Measurements from ENCODE around the gene IRF2BP1. TPM values are rescaled to one million over a fixed set of nuclear protein-coding genes. Genes with fewer than 3 reads are reported as not detected.
A peak's percentile ranks its signal among the peaks of the same experiment; 100 is the strongest.

Gene IRF2BP1
- total RNA-seq, 1 donor from 2014 or later, result 18.8 TPM

DNA sequence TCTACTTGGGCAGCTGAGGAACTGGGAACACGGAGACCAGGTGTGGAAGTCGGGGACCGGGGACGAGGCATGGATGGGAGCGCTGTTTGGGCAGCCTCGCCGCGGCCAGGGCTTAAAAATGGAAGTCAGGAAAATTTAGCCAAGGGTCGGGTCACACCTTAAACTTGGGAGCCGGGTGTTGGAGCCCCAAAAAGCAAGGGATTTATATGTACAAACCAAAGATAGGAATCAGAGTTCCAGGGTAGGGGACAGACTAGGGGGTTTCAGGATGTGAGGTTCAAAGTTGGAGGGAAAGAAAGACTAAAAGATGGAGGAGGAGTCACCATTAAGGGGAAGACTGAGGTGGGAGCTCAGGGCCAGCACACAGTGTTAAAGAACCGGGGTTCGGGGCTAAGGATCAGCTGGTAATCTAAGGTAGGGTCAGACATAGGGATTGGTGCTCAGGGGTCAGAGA, 21.3 kb downstream of the IRF2BP1 start:
- no peak overlapping the region for H3K27ac Mint-ChIP-seq (ENCODE audit: unreplicated experiment)
- no peak overlapping the region for H3K9ac ChIP-seq (ENCODE audit: low read length)

DNA sequence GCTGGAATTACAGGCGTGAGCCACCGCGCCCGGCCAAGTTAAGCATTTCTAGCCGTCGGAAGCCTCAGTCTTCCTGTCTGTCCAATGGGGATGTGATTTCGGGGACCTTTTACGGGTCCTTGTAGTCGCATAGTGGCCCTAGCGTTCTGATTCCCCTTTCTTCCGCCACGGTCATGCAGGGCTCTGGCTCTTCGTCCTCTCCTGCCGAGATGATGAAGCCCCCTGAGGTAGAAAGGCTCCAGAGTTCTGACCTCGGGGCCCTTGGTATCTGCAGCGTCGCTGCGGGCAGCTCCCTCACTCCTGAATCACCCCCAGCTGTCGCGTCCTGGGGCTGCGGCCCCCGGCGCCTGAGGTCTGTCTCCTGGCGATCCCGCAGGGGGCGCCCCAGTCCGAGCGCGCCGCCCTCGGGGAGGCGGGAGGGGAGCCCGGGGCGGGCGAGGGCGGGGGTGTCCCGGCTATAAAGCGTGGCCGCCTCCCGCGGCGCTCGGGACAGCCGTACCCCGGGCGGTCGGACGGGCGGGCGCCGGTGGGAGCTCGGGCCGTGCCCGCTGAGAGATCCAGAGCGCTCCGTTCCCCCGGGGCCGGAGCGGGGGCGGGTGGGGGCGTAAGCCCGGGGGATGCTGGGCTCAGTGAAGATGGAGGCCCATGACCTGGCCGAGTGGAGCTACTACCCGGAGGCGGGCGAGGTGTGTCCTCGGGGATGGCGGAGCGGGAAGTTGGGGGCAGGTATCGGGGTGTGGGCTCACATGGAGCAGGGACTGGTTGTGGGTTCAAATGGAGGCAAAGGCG, 21.9 kb downstream of the IRF2BP1 start, which contains the start of gene FOXA3:
Gene FOXA3, plus strand, starts transcription at position 487 of the 789 bp plus-strand sequence. Its CDS starts 131 bp downstream, at position 618.
- Histone ChIP-seq H3K9ac (ENCODE audit: low read length) (peak within 1 kb of the TSS; percentile 17), H3K4me1 (ENCODE audit: insufficient read depth, low read length) (peaks cover 3% of the 10 kb centered on the region), H4K20me1 (ENCODE audit: insufficient read depth, low read length) (peaks cover 8% of the 10 kb centered on the region), H2AFZ (ENCODE audit: low read depth, low read length) (peak within 1 kb of the TSS; percentile 72), H3K27me3 (ENCODE audit: insufficient read depth, low read length) (peaks cover 33% of the 10 kb centered on the region), H3K4me2 (ENCODE audit: low read length) (peak within 1 kb of the TSS; percentile 77), H3K9me3 (ENCODE audit: insufficient read depth, low read depth, low read length) (no peaks in the 10 kb centered on the region), H3K79me2 (ENCODE audit: insufficient read depth, low read length) (peaks cover 37% of the 10 kb centered on the region), H3K36me3 (ENCODE audit: insufficient read depth, low read length) (peaks cover 5% of the 10 kb centered on the region), H3K4me3 (ENCODE audit: insufficient read depth, low read depth, low read length) (peak within 1 kb of the TSS; percentile 24), H3K27ac (ENCODE audit: low read depth, low read length) (no peak within 1 kb of the TSS)
- FAIRE-seq (no peak), DNase-seq (ENCODE audit: low read depth) (no peak)
- Mint-ChIP-seq H3K9me3 (ENCODE audit: unreplicated experiment) (no peaks in the 10 kb centered on the region), H3K36me3 (ENCODE audit: low read depth, unreplicated experiment) (no peaks in the 10 kb centered on the region), H3K4me1 (ENCODE audit: low read depth, unreplicated experiment) (peaks cover 2% of the 10 kb centered on the region), H3K4me3 (ENCODE audit: unreplicated experiment) (peak within 1 kb of the TSS; percentile 90), H3K27ac (ENCODE audit: unreplicated experiment) (peak within 1 kb of the TSS; percentile 97), H3K27me3 (ENCODE audit: low read depth, unreplicated experiment) (peaks cover 25% of the 10 kb centered on the region)
- TF ChIP-seq, protein P1, sequence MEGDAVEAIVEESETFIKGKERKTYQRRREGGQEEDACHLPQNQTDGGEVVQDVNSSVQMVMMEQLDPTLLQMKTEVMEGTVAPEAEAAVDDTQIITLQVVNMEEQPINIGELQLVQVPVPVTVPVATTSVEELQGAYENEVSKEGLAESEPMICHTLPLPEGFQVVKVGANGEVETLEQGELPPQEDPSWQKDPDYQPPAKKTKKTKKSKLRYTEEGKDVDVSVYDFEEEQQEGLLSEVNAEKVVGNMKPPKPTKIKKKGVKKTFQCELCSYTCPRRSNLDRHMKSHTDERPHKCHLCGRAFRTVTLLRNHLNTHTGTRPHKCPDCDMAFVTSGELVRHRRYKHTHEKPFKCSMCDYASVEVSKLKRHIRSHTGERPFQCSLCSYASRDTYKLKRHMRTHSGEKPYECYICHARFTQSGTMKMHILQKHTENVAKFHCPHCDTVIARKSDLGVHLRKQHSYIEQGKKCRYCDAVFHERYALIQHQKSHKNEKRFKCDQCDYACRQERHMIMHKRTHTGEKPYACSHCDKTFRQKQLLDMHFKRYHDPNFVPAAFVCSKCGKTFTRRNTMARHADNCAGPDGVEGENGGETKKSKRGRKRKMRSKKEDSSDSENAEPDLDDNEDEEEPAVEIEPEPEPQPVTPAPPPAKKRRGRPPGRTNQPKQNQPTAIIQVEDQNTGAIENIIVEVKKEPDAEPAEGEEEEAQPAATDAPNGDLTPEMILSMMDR (IDR thresholded peaks at IDR 0.05; ENCODE audit: insufficient read depth, low read depth, low read length), result peak; percentile 17
- peak; percentile 97 for TF ChIP-seq EZH2 (IDR thresholded peaks at IDR 0.05; ENCODE audit: insufficient read depth, low read length)

More for the DNA sequence above, 21.3 kb downstream of the IRF2BP1 start:
- H3K36me3 Mint-ChIP-seq (ENCODE audit: low read depth, unreplicated experiment), result no peaks in the 10 kb centered on the region
- Histone ChIP-seq H3K36me3 (ENCODE audit: insufficient read depth, low read length) (peaks cover 4% of the 10 kb centered on the region), H3K4me1 (ENCODE audit: insufficient read depth, low read length) (peaks cover 3% of the 10 kb centered on the region), H3K4me2 (ENCODE audit: low read length) (peak overlapping the region; percentile 77), H3K4me3 (ENCODE audit: insufficient read depth, low read depth, low read length) (no peak overlapping the region), H2AFZ (ENCODE audit: low read depth, low read length) (peak overlapping the region; percentile 63), H3K9me3 (ENCODE audit: insufficient read depth, low read depth, low read length) (no peaks in the 10 kb centered on the region), H3K27ac (ENCODE audit: low read depth, low read length) (no peak overlapping the region), H4K20me1 (ENCODE audit: insufficient read depth, low read length) (peaks cover 5% of the 10 kb centered on the region), H3K79me2 (ENCODE audit: insufficient read depth, low read length) (peaks cover 30% of the 10 kb centered on the region), H3K27me3 (ENCODE audit: insufficient read depth, low read length) (peaks cover 33% of the 10 kb centered on the region)
- peaks cover 2% of the 10 kb centered on the region for H3K4me1 Mint-ChIP-seq (ENCODE audit: low read depth, unreplicated experiment)
- H3K27me3 Mint-ChIP-seq (ENCODE audit: low read depth, unreplicated experiment), result peaks cover 25% of the 10 kb centered on the region
- DNase-seq (ENCODE audit: low read depth), result no peak
- H3K4me3 Mint-ChIP-seq (ENCODE audit: unreplicated experiment), result peak overlapping the region; percentile 76
- H3K9me3 Mint-ChIP-seq (ENCODE audit: unreplicated experiment), result no peaks in the 10 kb centered on the region
- no peak for FAIRE-seq
- peak; percentile 97 for TF ChIP-seq EZH2 (IDR thresholded peaks at IDR 0.05; ENCODE audit: insufficient read depth, low read length)
- TF ChIP-seq, protein P1 (IDR thresholded peaks at IDR 0.05; ENCODE audit: insufficient read depth, low read depth, low read length), result no peak

Measured in astrocyte (in vitro differentiated cells and primary cell).